GM23338 (cell line): ENCODE results near the gene SEZ6. TPM values are rescaled to one million over a fixed set of nuclear protein-coding genes. Genes with fewer than 3 reads are reported as not detected.
A peak's percentile ranks its signal among the peaks of the same experiment; 100 is the strongest.

Experiments used
- ATAC-seq: fragments of 200-7000 bp; cut with Tn5 transposase; 3 replicates; pipeline ENCODE4 v1.9.1; 2020
- DNase-seq: peaks from one replicate; pipeline ENCODE4 v3.0.0-alpha.2; 2015; ENCODE audit warnings: low spot score
- H2AFZ ChIP-seq: fragments of 200-600 bp; sonication (generic); 2 replicates; pipeline ENCODE4 v1.8.0; 2016; ENCODE audit warnings: antibody characterized with exemption, mild to moderate bottlenecking, moderate library complexity
- H3F3A ChIP-seq: fragments of 200-600 bp; sonication (generic); replicated peaks from 2 replicates; pipeline ENCODE4 v1.8.0; 2017; ENCODE audit warnings: antibody characterized with exemption, mixed run types, low read depth
- H3K27ac ChIP-seq: fragments of 200-600 bp; sonication (generic); 2 replicates; pipeline ENCODE4 v1.6.1; 2016; ENCODE audit warnings: low read depth
- H3K27me3 ChIP-seq: fragments of 200-600 bp; sonication (generic); 2 replicates; pipeline ENCODE4 v1.8.0; 2016; ENCODE audit warnings: mild to moderate bottlenecking, mixed run types, moderate library complexity; ENCODE audit not compliant: insufficient read depth
- H3K36me3 ChIP-seq: fragments of 200-600 bp; sonication (generic); 2 replicates; pipeline ENCODE4 v1.8.0; 2016; ENCODE audit warnings: mild to moderate bottlenecking; ENCODE audit not compliant: insufficient read depth
- H3K4me1 ChIP-seq: fragments of 200-600 bp; sonication (generic); 2 replicates; pipeline ENCODE4 v1.8.0; 2016; ENCODE audit warnings: mild to moderate bottlenecking, moderate library complexity; ENCODE audit not compliant: insufficient read depth
- H3K4me2 ChIP-seq: fragments of 200-600 bp; sonication (generic); 2 replicates; pipeline ENCODE4 v1.7.1; 2017; ENCODE audit warnings: mixed run types
- H3K4me3 ChIP-seq: fragments of 200-600 bp; sonication (generic); 2 replicates; pipeline ENCODE4 v1.6.1; 2016; ENCODE audit warnings: mixed run types
- H3K79me2 ChIP-seq: fragments of 200-600 bp; sonication (generic); replicated peaks from 2 replicates; pipeline ENCODE4 v1.8.0; 2017; ENCODE audit warnings: mild to moderate bottlenecking; ENCODE audit not compliant: insufficient read depth
- H3K9me2 ChIP-seq: fragments of 200-600 bp; sonication (generic); 2 replicates; pipeline ENCODE4 v1.8.0; 2017; ENCODE audit not compliant: insufficient read depth
- H4K20me1 ChIP-seq: fragments of 200-600 bp; sonication (generic); replicated peaks from 2 replicates; pipeline ENCODE4 v1.8.0; 2017; ENCODE audit warnings: mild to moderate bottlenecking; ENCODE audit not compliant: insufficient read depth
- H3K27ac Mint-ChIP-seq: 2 replicates; pipeline ENCODE4 v1.8.0; 2020; ENCODE audit warnings: inconsistent platforms, mild to moderate bottlenecking, moderate library complexity, mixed read lengths
- H3K27me3 Mint-ChIP-seq: 3 replicates; pipeline ENCODE4 v1.8.0; 2022; ENCODE audit warnings: low read depth, mild to moderate bottlenecking, moderate library complexity, mixed read lengths, inconsistent platforms; ENCODE audit not compliant: insufficient read depth, poor library complexity
- H3K36me3 Mint-ChIP-seq: 3 replicates; pipeline ENCODE4 v1.8.0; 2021; ENCODE audit warnings: low read depth, mild to moderate bottlenecking, inconsistent platforms, moderate library complexity, mixed read lengths
- H3K4me1 Mint-ChIP-seq: 3 replicates; pipeline ENCODE4 v1.8.0; 2020; ENCODE audit warnings: mild to moderate bottlenecking, inconsistent platforms, mixed read lengths
- H3K4me3 Mint-ChIP-seq: 3 replicates; pipeline ENCODE4 v1.8.0; 2021; ENCODE audit warnings: moderate library complexity, mild to moderate bottlenecking, inconsistent platforms, mixed read lengths
- H3K9me3 Mint-ChIP-seq: 3 replicates; pipeline ENCODE4 v1.8.0; 2020; ENCODE audit warnings: moderate library complexity, mild to moderate bottlenecking, inconsistent platforms, mixed read lengths
- CREB1 ChIP-seq: fragments of 250-450 bp; sonication (Bioruptor Pico); IDR thresholded peaks from 2 replicates; pipeline ENCODE4 v1.5.0; 2020; ENCODE audit warnings: low read depth, mild to moderate bottlenecking, moderate library complexity
- CTCF ChIP-seq, 2 experiments: fragments of 200-600 bp in 1 of 2; sonication (generic) in 1 of 2; conservative IDR thresholded peaks; 2 replicates each; pipeline versions ENCODE4 v1.5.1 to v1.6.1; 2016 to 2017; ENCODE audit warnings: antibody characterized with exemption in 2 of 2, low read depth in 2 of 2, mild to moderate bottlenecking in 2 of 2, moderate library complexity in 1 of 2
- ETS1 ChIP-seq: IDR thresholded peaks from 2 replicates; pipeline ENCODE4 v1.6.1; 2016; ENCODE audit warnings: antibody characterized with exemption
- EZH2 ChIP-seq: fragments of 200-600 bp; sonication (generic); IDR thresholded peaks from one replicate; pipeline ENCODE4 v1.8.0; 2017; ENCODE audit warnings: antibody characterized with exemption, mild to moderate bottlenecking, low read depth; ENCODE audit not compliant: unreplicated experiment
- JUNB ChIP-seq: IDR thresholded peaks from one replicate; pipeline ENCODE4 v1.6.1; 2016; ENCODE audit warnings: antibody characterized with exemption; ENCODE audit not compliant: unreplicated experiment
- NANOG ChIP-seq: IDR thresholded peaks from 2 replicates; pipeline ENCODE4 v1.6.1; 2016; ENCODE audit warnings: antibody characterized with exemption, borderline replicate concordance
- POLR2AphosphoS5 ChIP-seq: IDR thresholded peaks from 2 replicates; pipeline ENCODE4 v1.6.1; 2016; ENCODE audit warnings: antibody characterized with exemption, low read depth
- REST ChIP-seq: IDR thresholded peaks from one replicate; pipeline ENCODE4 v1.6.1; 2018; ENCODE audit warnings: antibody characterized with exemption; ENCODE audit not compliant: unreplicated experiment
- STAT1 ChIP-seq: IDR thresholded peaks from one replicate; pipeline ENCODE4 v1.6.1; 2016; ENCODE audit warnings: antibody characterized with exemption; ENCODE audit not compliant: unreplicated experiment
- ZNF114 ChIP-seq: fragments of 250-450 bp; sonication (Bioruptor Pico); IDR thresholded peaks from 2 replicates; pipeline ENCODE4 v1.5.0; 2020; ENCODE audit warnings: mild to moderate bottlenecking, moderate library complexity
- ZNF331 ChIP-seq: fragments of 250-450 bp; sonication (Bioruptor Pico); IDR thresholded peaks from 2 replicates; pipeline ENCODE4 v1.5.0; 2020; ENCODE audit warnings: low read depth, mild to moderate bottlenecking, moderate library complexity
- ZNF462 ChIP-seq: fragments of 250-450 bp; sonication (Bioruptor Pico); IDR thresholded peaks from 2 replicates; pipeline ENCODE4 v1.5.0; 2020; ENCODE audit warnings: mild to moderate bottlenecking, moderate library complexity
- polyA plus RNA-seq: library from polyadenylated mRNA; unstranded; fragments of >200 nt; fragmentation: Nextera tagmentation; extraction: Ambion mirVana; gene quantifications from 2 replicates; pipeline ENCODE4 v1.2.1, GENCODE V29; 2016
- total RNA-seq: library from RNA; depleted of rRNA; stranded (reverse); fragments of >200 nt; shearing (Covaris generic); gene quantifications from 2 replicates; pipeline ENCODE4 v1.2.3, GENCODE V29; 2014

SEZ6 gene
- total and polyA plus RNA-seq, 2 experiments from 2014 or later, result 1.0 to 6.5 TPM

GRCh38 chr17:28946239-28946638 is 59.6 kb downstream of the SEZ6 start (continued):
- TF ChIP-seq REST (no peak), CTCF (conservative IDR thresholded peaks at IDR 0.05; ENCODE audit: low read depth in 2 of 2) (no peak), EZH2 (no peak), STAT1 (no peak), ZNF114 (CRISPR knock-in tag) (no peak), CREB1 (CRISPR knock-in tag) (no peak)

- Histone ChIP-seq H4K20me1 (peaks cover 79% of the 10 kb centered on the region), H3F3A (peaks cover 12% of the 10 kb centered on the region; the same call in 1 of the 2 replicates), H3K36me3 (peaks cover 23% of the 10 kb centered on the region), H3K4me1 (peaks cover 42% of the 10 kb centered on the region), H3K27me3 (no peaks in the 10 kb centered on the region), H2AFZ (no peak overlapping the region), H3K79me2 (peaks cover 100% of the 10 kb centered on the region), H3K27ac (peak overlapping the region; percentile 81; the same call in 1 of the 2 replicates), H3K4me3 (no peak overlapping the region), H3K4me2 (no peak overlapping the region), H3K9me2 (no peaks in the 10 kb centered on the region)
- H3K27ac Mint-ChIP-seq, result no peak overlapping the region
- H3K4me3 Mint-ChIP-seq, result no peak overlapping the region
- peaks cover 1% of the 10 kb centered on the region for H3K27me3 Mint-ChIP-seq
- DNase-seq (no peak), ATAC-seq (no peak)
- H3K9me3 Mint-ChIP-seq, result no peaks in the 10 kb centered on the region
- peaks cover 61% of the 10 kb centered on the region for H3K36me3 Mint-ChIP-seq
- H3K4me1 Mint-ChIP-seq, result peaks cover 41% of the 10 kb centered on the region
- no peak for TF ChIP-seq ZNF114 (CRISPR knock-in tag)
- no peak for TF ChIP-seq NANOG
- no peak for TF ChIP-seq JUNB
- no peak for TF ChIP-seq ETS1
- no peak for TF ChIP-seq STAT1
- TF ChIP-seq ZNF331 (CRISPR knock-in tag), result no peak
- TF ChIP-seq POLR2AphosphoS5, result no peak
- TF ChIP-seq ZNF462 (CRISPR knock-in tag), result no peak
Measured at GRCh38 chr17:28944862-28945741, 60.7 kb downstream of the SEZ6 start.
